NAMALWA (cell line): ENCODE measurements around the gene SNIP1.
"Not testable (repeated sequence)": the region's sequence is repeated elsewhere in the genome, so short reads cannot be mapped to it uniquely, and the experiment has no call there.

Experiments used
- DNase-seq: peaks from one replicate; pipeline ENCODE4 v3.0.0-alpha.2; 2015; ENCODE audit warnings: low spot score

The SNIP1 gene

GRCh38 chr1:37559080-37559479 is 5.0 kb upstream of the SNIP1 start:
- no peak for DNase-seq

- no peak for DNase-seq
Observed at GRCh38 chr1:37558411-37558810, 4.3 kb upstream of the SNIP1 start.

- DNase-seq, result no peak
Observed at GRCh38 chr1:37557402-37557801, 3.3 kb upstream of the SNIP1 start.

GRCh38 chr1:37556712-37557196 is 2.7 kb upstream of the SNIP1 start, which contains the start of gene DNALI1:
TSS of gene DNALI1 (plus strand) at chr1:37556940. CDS start at chr1:37556995, 55 bp downstream.
- DNase-seq, result peak; percentile 41

GRCh38 chr1:37553598-37553926 is 531 bp downstream of the SNIP1 start:
- no peak for DNase-seq

- no peak for DNase-seq
Observed at GRCh38 chr1:37549341-37549740, 4.8 kb downstream of the SNIP1 start.

- DNase-seq, result no peak
Observed at GRCh38 chr1:37545019-37545418, 9.1 kb downstream of the SNIP1 start.

GRCh38 chr1:37544530-37544929 is 9.6 kb downstream of the SNIP1 start:
- DNase-seq, result no peak

- no peak for DNase-seq
Observed at GRCh38 chr1:37540036-37540785, 13.9 kb downstream of the SNIP1 start.

GRCh38 chr1:37539154-37539553 is 14.9 kb downstream of the SNIP1 start:
- DNase-seq, result not testable (repeated sequence)

- DNase-seq, result no peak
Observed at GRCh38 chr1:37537378-37537777, 16.7 kb downstream of the SNIP1 start.

GRCh38 chr1:37533317-37534093 is 20.6 kb downstream of the SNIP1 start:
- DNase-seq, result no peak

- not testable (repeated sequence) for DNase-seq
Observed at GRCh38 chr1:37532418-37533156, 21.5 kb downstream of the SNIP1 start.

- not testable (repeated sequence) for DNase-seq
Observed at GRCh38 chr1:37529888-37530287, 24.2 kb downstream of the SNIP1 start.

GRCh38 chr1:37519613-37520012 is 34.5 kb downstream of the SNIP1 start:
- no peak for DNase-seq

GRCh38 chr1:37518929-37519328 is 35.2 kb downstream of the SNIP1 start:
- not testable (repeated sequence) for DNase-seq

GRCh38 chr1:37518241-37518640 is 35.9 kb downstream of the SNIP1 start:
- DNase-seq, result not testable (repeated sequence)

- no peak for DNase-seq
Observed at GRCh38 chr1:37517569-37517968, 36.5 kb downstream of the SNIP1 start.

- peak; percentile 19 for DNase-seq
Observed at GRCh38 chr1:37515185-37516034, 38.7 kb downstream of the SNIP1 start.

- DNase-seq, result peak; percentile 90
Observed at GRCh38 chr1:37514350-37515184, 39.5 kb downstream of the SNIP1 start, which contains the start of gene MEAF6. TSS of gene MEAF6 (minus strand) at chr1:37514766. CDS start at chr1:37514746, 20 bp downstream.
